Panc1 (cell line): ENCODE results near the gene KRT15.

Source experiments
- CTCF ChIP-seq: fragments of 450-650 bp; IDR thresholded peaks from 2 replicates; pipeline ENCODE4 v1.5.1; 2017; ENCODE audit warnings: mild to moderate bottlenecking
- REST ChIP-seq, 2 experiments: IDR thresholded peaks; 2 replicates each; pipeline ENCODE4 v1.6.1; 2011 to 2012; ENCODE audit warnings: low read depth in 2 of 2, control low read depth in 1 of 2, low read length in 1 of 2, mild to moderate bottlenecking in 1 of 2, moderate library complexity in 1 of 2; ENCODE audit not compliant: insufficient read depth in 1 of 2

DNA sequence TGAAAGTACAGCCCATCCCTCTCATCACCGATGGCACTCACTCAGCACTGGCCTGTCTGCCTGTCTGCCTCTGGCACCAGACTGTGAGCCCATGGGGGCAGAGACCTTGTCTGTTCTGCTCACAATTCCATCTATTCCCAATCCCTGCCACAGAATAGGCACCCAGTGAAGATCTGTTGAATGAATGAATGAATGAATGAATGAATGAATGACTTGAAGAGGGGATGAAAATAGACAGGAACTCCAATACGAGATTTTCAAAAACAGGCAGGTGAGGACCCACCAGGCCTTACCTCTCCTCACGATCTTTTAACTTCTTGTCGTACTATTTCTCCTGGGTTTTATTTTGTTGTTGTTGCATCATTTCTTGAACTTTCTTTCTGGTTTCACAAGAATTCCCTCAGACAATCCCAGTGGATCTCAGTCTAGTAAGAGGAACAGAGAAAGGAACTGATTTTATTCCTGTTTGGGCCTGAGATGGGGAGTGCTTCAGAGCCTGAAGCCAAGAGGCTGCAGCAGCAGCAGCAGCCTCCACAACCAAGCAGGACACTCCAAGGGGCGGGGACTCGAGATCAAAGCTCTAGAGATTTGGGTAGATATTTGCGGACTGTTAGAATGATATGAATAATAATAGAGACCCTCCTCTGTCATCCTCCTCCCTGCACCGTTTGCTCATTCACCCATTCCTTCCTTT lies 35.4 kb upstream of the KRT15 start:
- no peak for TF ChIP-seq CTCF
- TF ChIP-seq REST (IDR thresholded peaks at IDR 0.05; ENCODE audit: insufficient read depth in 1 of 2, low read depth in 2 of 2, low read length in 1 of 2), result no peak
